ENCODE results near the gene CD1E.
"Not testable (repeated sequence)": the region's sequence is repeated elsewhere in the genome, so short reads cannot be mapped to it uniquely, and the experiment has no call there.

Gene CD1E

GRCh38 chr1:158362941-158363340, 9.2 kb downstream of the CD1E start:
- DNase-seq, result no peak

DNA sequence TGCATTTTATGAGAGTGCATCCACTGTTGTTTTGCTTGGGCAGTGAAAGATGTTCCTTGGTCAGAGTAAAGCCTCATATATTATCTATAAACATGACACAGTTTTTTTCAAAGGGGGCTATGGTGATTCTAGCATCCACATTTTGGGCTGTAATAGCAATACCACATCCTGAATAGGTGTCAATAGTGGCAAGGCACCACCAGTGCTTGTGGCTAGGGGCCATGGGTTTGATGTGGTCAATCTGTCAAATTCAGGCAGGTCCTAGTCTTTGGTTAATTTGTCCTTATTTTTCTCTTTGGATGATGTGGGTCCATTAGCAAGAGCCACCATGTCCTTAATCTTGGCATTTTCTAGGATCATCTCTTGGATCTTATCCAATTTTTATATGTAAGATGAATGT, 13.1 kb downstream of the CD1E start:
- no peak for DNase-seq

- no peak for DNase-seq
Measured at GRCh38 chr1:158371188-158371953, 17.7 kb downstream of the CD1E start.

GRCh38 chr1:158374101-158374500, 20.4 kb downstream of the CD1E start:
- DNase-seq, result not testable (repeated sequence)

- no peak for DNase-seq
Measured at GRCh38 chr1:158374860-158375259, 21.2 kb downstream of the CD1E start.

DNA sequence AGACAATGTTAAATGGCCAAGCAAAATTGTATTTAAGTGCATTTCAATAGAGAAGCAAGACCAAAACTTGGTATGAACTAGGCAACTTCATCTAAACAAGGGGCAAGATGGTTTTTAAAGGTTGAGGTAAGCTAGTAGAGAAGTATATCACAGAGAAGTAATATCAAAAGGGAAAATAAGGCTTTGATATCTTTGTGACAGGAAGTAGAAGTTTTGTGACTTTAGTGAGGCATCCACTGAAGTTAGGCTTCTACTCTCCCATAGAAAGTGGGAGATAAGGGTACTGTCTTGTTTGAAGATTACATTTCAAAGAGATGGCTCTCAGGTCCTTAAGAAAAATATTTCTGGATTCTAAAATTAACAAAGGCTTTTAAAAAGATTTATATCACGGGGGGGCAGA, 36.6 kb downstream of the CD1E start:
- no peak for DNase-seq

- no peak for DNase-seq
Measured at GRCh38 chr1:158391099-158391498, 37.4 kb downstream of the CD1E start.

DNA sequence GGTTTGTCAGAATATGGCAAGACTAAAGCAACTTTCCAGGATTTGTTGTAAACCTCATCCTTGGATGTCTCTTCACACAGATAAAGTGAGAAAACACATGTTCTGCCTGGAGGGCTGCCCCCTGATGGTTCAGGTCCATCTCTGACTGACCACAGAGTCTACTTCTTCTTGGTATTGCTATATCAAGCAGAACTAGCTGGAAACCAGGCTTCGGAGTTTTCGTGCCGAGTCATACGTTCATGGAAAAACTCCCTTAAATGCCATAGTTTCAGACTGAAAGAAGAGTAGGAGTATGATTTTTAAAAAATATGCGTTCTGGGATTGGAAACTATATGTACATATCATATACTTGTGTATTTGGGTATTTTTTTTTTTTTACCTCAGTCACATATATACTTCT, 39.8 kb downstream of the CD1E start:
- no peak for DNase-seq

DNA sequence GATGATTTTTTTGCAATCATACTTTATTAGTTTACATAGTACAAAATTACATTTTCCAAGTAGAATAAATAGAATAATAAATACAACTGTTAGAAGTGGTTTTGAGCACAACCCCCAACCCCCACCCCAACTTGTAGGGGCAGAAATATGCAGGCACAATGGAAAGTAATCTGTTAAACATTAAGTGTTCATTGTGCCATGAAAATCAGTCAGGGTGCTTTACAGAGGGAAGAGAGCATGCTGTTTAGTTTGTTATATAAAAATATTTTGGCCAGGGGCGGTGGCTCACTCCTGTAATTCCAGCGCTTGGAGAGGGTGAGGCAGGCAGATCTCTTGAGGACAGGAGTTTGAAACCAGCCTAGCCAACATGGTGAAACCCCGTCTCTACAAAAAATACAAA, 43.0 kb downstream of the CD1E start:
- DNase-seq, result no peak

GRCh38 chr1:158398818-158399514, 45.3 kb downstream of the CD1E start, which contains the start of gene OR10T2:
Gene OR10T2, minus strand, starts transcription at chr1:158399466. Its CDS starts 0 bp downstream, at chr1:158399466.
- no peak for DNase-seq

DNA sequence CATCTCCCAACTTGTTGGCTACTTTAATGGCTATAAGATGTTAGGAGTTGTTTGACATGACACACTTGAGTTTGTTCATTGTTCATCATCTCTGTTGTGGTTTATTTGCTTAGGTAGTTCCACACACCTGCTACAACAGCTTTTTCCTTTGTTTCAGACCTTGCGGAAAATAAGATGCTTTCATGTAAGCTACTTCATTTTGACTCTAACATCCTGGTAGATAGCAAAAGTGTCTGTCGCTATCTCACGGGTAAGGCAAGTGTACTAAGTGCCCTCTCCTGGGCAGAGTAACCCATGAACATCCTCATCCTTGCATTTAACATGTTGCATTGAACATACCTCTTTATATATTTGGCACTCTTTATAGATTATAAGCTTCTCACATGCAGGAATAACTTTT, 47.2 kb downstream of the CD1E start:
- no peak for DNase-seq

DNA sequence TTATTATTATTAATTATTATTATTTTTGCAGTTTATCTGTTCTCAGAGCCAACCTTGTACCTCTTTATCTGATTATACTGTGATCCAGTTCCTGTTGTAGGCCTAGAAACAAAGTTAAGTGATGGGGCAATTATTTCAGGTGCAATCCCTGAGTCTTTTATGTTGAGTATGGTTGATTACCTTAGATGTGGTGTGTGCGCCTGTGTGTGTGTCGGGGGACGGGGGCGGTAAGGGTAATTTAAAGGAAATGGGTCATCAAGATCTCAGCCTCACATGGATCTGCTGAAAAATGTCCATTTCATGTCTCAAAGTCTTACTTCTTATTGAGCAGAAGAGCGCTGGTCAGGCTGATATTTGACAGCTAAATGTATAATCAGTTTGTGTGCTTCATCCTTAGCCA, 53.4 kb downstream of the CD1E start:
- DNase-seq, result no peak
